Muscle of back (tissue), 11 donors: ENCODE measurements around the gene PRKAR2B. TPM values are rescaled to one million over a fixed set of nuclear protein-coding genes. Genes with fewer than 3 reads are reported as not detected.
A peak's percentile ranks its signal among the peaks of the same experiment; 100 is the strongest.
"Not testable (repeated sequence)": the region's sequence is repeated elsewhere in the genome, so short reads cannot be mapped to it uniquely, and the experiment has no call there.

ENCODE experiments used
- DNase-seq, 3 donors: peaks; one replicate each; pipeline versions ENCODE4 v3.0.0 to v3.0.0-alpha.2; 2013
- polyA plus RNA-seq, 10 donors: library from polyadenylated mRNA; unstranded; fragments of 120-200 nt; gene quantifications; one replicate each; pipeline ENCODE4 v1.2.1, GENCODE V29; 2013; ENCODE audit not compliant: insufficient read length in 10 of 10

PRKAR2B gene
- polyA plus RNA-seq, 10 donors: 4.8 to 10.7 (median 5.8) TPM

- DNase-seq: no peak
These were observed 110.3 kb downstream of the PRKAR2B start for GRCh38 chr7:107154826-107155225.

- not testable (repeated sequence) for DNase-seq
These were observed 111.2 kb downstream of the PRKAR2B start for GRCh38 chr7:107155726-107156125.

- no peak for DNase-seq
These were observed 112.6 kb downstream of the PRKAR2B start for GRCh38 chr7:107157091-107157490.

GRCh38 chr7:107158028-107158427 lies 113.5 kb downstream of the PRKAR2B start:
- no peak for DNase-seq

GRCh38 chr7:107160389-107160788 lies 115.9 kb downstream of the PRKAR2B start:
- DNase-seq: no peak

- no peak for DNase-seq
These were observed 116.9 kb downstream of the PRKAR2B start for GRCh38 chr7:107161415-107161814.

GRCh38 chr7:107162475-107162874 lies 118.0 kb downstream of the PRKAR2B start:
- DNase-seq: no peak

- no peak for DNase-seq
These were observed 119.6 kb downstream of the PRKAR2B start for GRCh38 chr7:107164092-107164491.

- DNase-seq: no peak
These were observed 120.8 kb downstream of the PRKAR2B start for GRCh38 chr7:107165341-107165740.

- DNase-seq: peak in 1 of 3 donors; percentile 38
These were observed 122.4 kb downstream of the PRKAR2B start for GRCh38 chr7:107166736-107167426.

- DNase-seq: peak; percentile 80 to 91 (median 83)
These were observed 123.2 kb downstream of the PRKAR2B start for GRCh38 chr7:107167483-107168232.

GRCh38 chr7:107168233-107169119 lies 124.0 kb downstream of the PRKAR2B start, which contains the start of gene HBP1:
Gene HBP1 (plus strand): TSS chr7:107169003. CDS start chr7:107179894, 10,891 bp downstream.
- peak; percentile 100 for DNase-seq

- peak; percentile 96 to 99 (median 98) for DNase-seq
These were observed 124.9 kb downstream of the PRKAR2B start for GRCh38 chr7:107169120-107170050.

GRCh38 chr7:107170051-107170915 lies 125.8 kb downstream of the PRKAR2B start:
- no peak for DNase-seq

- DNase-seq: no peak
These were observed 127.0 kb downstream of the PRKAR2B start for GRCh38 chr7:107171496-107171895.

GRCh38 chr7:107172276-107173032 lies 127.9 kb downstream of the PRKAR2B start:
- no peak for DNase-seq

- DNase-seq: no peak
These were observed 128.7 kb downstream of the PRKAR2B start for GRCh38 chr7:107173191-107173590.

- no peak for DNase-seq
These were observed 129.3 kb downstream of the PRKAR2B start for GRCh38 chr7:107173691-107174406.
